SK-MEL-5 (cell line): ENCODE data around the gene SORCS1. TPM values are rescaled to one million over a fixed set of nuclear protein-coding genes. Genes with fewer than 3 reads are reported as not detected.
"Not testable (repeated sequence)": the region's sequence is repeated elsewhere in the genome, so short reads cannot be mapped to it uniquely, and the experiment has no call there.

Source experiments
- DNase-seq: peaks from one replicate; pipeline ENCODE4 v3.0.0-alpha.2; 2016; ENCODE audit warnings: low read depth, low spot score
- in situ Hi-C: cut with HindIII; loops from 2 replicates; pipeline ENCODE4 v1.10.0; 2016; ENCODE audit warnings: low sequenced_read_pairs, high pct_unique_total_duplicates, low pct_unique_long_range_greater_than_20kb
- total RNA-seq: library from RNA; depleted of rRNA; stranded (reverse); fragments of >200 nt; shearing (Covaris generic); gene quantifications from 2 replicates; pipeline ENCODE4 v1.2.3, GENCODE V29; 2014

The SORCS1 gene
- total RNA-seq, 1 experiment from 2014 or later = 6.9 TPM

DNA sequence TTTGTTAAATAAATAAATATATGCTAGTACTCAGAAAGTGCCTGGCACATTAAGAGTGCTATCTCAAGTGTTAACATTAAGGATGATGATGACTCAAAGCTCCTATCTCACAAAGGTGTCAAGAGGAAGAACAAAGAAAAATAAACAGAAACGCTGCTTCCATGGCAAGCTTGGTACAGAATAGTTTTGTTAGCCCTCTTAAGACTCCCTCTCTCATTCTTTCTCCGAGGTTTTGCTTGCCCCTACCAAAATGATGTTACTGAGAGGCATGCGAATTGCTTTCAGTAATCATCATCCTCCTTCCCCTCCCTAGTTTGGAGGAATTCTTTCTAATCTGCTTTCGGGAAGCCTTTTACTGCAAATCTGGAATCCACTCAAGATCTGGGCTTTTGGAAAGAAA lies 96.7 kb downstream of the SORCS1 start:
- in situ Hi-C loops = no loop called here
- DNase-seq = no peak

DNA sequence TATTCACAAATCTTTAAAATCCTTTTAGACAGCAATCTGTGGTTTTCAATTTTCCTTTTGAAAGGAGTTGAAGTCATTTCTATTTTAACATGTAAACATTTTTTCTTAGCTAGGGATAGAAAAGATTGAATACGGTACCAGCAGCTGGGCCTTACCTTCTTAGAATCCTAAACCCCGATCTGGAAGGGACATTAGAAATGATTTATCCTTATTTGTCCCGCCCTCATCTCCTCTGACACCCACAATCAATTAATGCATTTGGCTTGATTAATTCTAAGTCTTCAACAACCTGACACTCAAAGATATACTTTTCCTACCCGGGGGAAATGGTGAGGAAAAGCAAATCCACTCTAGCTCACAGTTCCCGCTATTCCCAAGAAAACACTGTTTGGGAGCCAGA lies 100.4 kb downstream of the SORCS1 start:
- no peak for DNase-seq
- in situ Hi-C loops = no loop called here

DNA sequence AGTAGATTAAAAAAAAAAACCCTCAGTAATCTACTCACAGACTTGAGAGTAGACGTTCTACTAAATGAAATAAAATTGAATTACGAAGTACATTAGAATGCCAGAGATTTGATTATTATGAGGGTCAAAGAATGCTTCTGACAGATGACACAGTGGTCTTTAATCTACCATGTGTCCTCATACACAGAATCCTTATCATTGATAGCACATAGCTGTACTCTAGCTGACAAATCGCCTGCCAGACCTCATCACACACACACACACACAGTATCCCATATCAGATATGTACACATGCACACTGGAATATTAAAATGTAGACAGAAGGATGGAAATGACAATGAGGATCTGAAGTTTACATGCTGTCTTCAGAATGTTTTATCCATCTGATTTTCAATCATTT lies 104.6 kb downstream of the SORCS1 start:
- DNase-seq = no peak
- in situ Hi-C loops = no loop called here

DNA sequence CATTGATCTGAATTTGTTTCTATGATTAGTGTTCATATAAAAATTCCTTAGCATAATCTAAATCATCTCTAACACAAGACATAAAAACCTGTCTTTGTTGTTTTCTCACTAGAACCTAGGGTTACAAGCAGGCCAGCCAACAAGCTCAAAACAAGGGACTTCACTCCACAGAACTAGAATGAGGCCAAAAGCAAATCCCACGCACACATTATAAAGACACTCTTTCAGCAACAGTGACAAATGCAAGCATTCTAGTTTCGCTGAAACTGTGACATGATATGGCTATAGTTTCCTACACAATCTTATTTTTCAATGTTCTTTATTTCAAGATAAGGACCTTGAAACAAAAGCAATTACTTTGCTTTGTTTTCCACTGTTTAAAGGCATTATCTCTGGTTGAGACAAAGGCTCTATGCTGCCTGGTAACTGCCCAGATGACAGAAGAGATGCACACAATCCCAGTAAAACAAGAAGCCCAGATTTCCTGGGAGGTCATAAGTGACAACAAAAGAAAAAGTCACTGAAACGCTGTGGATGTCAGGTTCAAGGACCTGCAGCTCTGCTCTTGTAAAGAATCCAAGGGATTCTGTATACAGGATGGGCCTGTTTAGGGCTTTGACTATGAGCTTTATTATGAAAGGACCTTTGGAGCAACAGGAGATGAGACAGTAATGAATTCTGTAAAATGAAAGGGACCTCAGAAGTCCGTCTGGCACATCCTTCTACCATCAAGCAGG lies 105.3 kb downstream of the SORCS1 start:
- in situ Hi-C loops = no loop called here
- no peak for DNase-seq

DNA sequence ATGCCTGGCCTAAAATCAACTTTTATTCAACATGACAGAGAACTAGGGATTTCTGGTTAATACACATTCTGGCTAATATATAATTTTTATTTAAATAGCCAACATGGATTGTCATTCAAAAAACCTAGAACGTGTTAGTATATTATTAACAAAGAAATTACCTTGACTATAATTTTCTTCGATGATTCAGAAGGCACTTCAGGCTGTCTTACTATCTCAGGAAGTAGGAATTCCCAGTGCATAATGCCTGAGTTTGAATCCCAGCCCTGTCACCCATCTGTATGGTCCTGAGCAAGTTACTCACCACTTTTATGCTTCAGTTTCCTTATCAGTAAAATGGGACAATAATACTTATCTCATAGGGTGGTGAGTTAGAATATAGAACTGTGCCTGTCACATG lies 106.2 kb downstream of the SORCS1 start:
- in situ Hi-C loops = no loop called here
- DNase-seq = no peak

DNA sequence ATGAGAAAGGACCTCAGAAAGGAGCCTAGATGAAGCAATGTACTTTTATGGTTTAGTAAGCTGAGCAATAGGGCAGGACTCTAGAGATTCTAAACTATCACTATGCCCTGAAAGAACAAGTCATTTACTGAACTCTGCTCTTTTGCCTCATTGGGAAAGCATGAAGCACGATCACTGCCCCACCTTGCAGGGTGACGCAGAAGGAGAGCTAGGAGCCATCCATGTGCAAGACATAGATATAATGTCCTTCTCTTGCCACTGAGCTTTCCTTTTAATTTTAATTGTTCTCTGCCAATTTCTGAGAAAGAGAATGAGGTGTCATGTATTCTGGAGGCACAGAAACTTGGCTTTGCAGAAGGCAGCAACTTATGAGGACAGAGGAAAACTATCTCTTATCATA lies 108.3 kb downstream of the SORCS1 start:
- in situ Hi-C loops = no loop called here
- DNase-seq = no peak

DNA sequence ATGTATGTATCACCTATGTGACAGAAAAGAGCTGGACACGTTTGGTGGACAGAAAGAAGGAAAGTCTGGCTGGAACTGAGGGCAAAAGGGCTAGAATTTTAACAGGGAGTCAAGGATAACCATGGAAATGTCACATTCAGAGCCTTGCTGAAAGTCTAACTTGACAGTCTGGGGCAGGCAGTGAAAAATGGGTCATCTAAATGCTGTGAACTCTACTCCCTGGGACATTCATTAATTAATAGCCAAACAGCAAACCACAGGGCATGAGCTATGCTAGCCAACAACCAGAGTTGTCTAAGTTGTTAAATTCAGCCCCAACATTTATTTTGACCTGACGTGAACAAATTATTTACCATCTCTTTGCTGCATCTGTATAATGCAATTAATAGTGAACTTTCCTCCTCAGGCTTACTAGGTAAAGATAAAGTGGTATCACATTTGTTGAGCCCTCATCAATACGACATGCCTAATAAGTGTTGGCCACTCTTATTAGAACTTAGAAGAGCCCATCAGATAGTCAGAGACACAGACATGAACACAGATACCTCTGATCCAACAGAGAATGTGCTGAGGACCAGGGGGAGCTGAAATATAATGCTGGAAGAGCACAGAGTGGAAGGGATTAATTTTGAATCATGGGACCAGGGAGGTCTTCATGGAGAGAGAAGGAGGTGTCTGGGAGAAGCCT lies 109.9 kb downstream of the SORCS1 start:
- in situ Hi-C loops = no loop called here
- DNase-seq = no peak

DNA sequence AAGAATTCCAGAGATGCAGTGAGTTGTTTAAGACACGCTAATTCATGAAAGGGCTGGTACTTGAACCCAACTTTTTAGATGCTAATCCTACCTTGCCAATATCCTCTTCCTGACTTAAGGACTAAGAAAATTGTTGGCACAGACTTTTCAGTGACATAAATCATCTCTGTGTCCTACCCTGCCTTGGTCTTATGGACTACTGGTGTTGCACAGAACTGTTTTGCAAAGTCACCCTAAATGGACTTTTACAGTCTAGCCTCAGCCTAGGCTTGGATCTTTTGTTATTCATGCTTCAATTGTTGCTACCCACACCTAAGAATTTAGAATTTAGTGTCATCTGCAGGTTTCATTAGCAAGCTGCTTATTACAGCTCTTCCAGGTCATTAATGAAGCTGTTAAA lies 112.7 kb downstream of the SORCS1 start:
- DNase-seq = no peak
- in situ Hi-C loops = no loop called here

DNA sequence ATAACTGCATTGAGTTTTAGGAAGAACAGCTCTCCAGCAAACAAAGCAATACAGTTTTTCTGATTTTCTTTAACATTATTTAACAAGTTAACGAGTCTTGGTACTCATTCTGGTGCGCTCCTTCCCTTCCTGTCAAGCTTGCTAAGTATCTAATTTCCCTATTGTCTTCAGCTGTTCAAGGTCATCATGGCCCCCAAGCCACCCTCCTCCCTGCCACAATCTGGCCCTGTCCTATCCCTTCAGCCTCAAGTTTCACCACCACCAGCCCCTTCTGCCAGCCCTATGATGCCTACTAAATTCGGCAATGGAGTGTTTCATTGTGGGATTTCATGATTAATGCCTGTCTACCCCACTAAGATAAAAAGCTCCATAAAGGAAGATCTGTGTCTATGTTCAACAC lies 121.0 kb downstream of the SORCS1 start:
- no peak for DNase-seq
- in situ Hi-C loops = no loop called here

DNA sequence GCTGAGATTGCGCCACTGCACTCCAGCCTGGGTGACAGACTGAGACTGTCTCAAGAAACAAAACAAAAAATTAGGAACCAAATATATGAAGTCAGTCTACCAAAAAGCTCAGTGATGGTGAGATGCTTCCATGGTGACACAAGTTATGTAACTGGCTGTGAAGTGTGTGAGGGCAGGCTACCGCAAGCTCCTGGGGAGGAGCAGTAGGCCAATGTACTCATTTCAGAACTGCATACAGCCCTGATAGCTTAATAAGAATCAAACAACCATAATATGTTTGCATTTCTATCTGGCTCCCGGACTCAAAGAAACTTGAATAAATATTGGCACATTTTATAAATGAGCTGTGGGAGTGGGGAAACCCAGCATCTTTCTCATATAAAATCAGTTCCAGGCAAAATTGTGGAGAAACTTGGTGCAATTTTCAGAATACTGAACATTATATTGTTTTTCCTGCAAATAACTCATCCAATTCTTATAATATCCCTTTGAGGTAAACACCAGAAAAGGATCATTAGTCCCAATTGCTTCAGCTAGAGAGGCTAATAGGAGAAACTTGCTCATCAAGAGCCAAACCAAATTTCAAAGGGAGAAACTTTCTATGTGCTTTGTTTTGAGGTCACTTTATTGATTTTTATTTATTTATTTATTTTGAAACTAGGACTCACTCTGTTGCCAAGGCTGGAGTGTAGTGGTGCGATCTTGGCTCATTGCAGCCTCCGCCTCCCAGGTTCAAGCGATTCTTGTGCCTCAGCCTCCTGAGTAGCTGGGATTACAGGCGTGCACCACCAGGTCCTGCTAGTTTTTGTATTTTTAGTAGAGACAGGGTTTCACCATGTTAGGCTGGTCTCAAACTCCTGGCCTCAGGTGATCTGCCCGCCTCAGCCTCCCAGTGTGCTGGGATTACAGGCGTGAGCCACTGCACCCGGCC lies 127.0 kb downstream of the SORCS1 start:
- in situ Hi-C loops = no loop called here
- no peak for DNase-seq

DNA sequence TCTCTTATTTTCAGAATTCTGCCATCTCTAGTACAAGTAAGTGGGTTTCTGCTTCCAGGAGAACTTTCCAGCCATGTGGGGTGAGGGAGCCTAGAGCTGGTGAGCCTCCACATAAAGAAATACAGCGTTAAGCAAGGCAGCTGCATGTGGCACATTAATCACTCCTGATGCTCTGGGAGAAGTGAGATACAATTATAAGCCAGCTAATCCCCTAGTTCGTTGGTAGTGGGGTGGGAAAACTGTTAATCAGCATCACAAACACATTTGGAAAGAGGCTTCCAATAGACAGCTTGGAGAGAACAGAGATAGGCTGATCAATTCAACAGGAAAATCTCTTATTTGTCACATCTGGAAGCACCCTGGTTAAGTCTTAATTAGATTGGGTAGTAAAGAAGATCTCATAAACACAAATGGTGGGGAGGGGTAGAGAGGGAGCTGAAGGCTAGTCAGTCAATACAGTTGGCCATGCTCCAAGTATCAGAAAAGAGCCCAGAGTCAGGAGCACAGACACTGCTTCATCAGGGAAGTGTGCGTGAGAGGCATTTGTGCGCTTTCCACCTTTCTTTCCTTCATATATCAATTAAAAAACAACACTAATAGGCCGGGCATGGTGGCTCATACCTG lies 130.6 kb downstream of the SORCS1 start:
- in situ Hi-C loops = no loop called here
- no peak for DNase-seq

DNA sequence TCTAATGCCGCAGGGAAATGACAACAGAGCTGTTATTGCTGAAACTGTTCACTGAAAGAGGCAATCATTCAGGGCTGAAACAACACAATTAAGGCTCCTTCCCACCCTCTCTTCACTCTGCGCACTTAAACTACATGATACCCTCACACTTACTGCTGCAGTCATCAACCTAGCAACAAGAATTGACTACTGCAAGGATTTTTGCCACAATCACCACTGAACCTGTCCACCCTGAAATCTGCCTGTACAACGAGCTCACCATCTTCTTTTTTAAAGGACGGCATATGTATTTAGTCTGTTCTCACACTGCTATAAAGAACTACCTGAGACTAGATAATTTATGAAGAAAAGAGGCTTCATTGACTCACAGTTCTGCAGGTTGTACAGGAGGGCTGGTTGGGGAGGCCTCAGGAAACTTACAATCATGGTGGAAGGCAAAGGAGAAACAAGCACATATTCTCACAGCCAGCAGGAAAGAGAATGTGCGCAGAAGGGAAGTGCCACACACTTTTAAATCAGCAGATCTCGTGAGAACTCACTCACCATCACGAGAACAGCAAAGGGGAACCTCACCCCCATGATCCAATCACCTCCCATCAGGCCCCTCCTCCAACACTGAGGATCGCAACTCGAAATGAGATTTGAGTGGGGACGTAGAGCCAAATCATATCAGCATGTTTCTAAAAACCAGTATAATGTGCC lies 131.7 kb downstream of the SORCS1 start:
- in situ Hi-C loops = no loop called here
- DNase-seq = peak; percentile 24

DNA sequence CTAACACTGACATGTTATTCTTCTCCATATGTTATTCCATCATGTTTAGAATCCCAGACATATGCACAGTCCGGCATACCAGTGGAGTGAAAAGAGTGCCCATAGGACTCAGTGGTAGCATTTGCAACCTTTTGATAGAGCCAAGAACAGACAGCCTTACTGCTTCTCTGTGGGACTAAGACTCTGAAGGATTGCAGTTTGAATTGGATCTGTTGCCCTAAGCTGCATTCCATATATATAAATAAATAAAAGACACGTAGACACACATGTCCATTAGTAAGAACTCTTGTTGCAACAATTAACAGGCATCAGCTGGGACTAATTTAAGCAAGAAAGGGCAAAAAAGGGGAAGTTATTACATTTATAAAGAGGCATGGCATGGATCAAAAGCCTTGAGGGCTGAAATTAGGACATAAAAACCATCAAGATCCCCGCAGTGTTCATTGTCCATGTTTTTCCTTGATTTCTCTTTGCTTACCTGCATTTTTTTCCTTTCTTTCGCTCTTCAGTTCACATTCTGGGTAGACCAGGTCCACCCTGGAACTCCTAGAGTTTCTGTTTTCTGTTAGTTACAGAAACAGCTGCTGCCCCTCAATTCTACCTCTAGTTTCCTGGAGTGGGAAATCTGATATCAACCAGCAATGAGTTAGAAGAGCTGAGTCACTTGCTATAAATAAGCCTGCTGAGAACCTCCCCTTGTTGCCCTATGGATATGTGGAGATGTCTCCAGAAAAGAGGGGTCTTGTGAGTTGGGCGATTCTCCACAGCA lies 132.4 kb downstream of the SORCS1 start:
- peak; percentile 81 for DNase-seq
- in situ Hi-C loops = no loop called here

DNA sequence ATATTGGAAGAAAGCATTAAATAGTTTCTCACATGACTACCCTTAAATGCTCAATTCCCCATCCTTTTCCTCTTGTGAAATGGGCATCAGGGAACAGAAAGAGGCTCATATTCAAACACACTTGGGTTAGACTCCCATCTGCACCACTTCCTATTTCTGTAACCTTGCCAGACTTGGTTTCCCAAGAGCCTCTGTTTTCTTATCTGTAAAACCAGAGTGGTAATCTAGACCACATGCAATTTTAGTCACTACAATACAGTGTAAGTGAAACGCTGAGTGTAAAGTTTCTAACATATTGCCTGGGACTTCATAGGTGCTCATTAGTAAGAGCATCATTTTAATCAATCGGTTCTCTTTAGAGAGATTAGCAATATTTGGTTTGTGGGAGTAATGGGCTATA lies 136.3 kb downstream of the SORCS1 start:
- in situ Hi-C loops = no loop called here
- no peak for DNase-seq

DNA sequence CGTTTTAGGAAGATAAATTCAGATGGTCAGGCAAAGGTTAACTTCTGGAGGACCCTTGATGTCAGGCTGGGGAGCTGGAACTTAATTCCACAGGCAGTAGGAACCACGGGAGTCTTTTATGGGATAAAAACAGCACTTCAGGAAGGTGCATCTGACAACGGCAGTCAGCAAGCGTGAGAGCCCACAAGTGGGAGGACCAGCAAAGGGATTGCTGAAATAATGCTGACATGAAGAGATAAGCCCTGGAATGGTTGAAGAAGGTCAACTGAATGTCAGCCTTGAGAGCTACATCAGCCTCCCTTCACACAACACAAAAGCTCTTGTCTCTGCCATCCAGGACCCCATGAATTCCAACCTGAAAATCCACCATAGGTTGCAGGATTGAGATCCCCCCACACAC lies 138.8 kb downstream of the SORCS1 start:
- in situ Hi-C loops = no loop called here
- DNase-seq = no peak

DNA sequence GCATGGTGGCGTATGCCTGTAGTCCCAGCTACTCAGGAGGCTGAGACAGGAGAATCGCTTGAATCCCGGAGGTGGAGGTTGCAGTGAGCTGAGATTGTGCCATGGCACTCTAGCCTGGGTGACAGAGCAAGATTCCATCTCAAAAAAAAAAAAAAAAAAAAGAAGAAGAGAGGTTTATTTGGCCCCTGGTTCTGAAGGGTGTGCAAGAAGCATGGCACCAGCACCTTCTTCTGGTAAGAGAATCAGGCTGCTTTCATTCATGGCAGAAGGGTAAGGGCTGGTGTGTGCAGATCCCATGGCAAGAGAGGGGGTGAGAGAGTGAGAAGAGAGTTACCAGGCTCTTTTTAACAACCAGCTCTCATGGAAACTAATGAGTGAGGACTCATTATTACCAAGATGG lies 140.5 kb downstream of the SORCS1 start:
- DNase-seq = not testable (repeated sequence)

More for the DNA sequence above, 140.5 kb downstream of the SORCS1 start:
- in situ Hi-C loops = not testable (repeated sequence)
